Measurements from ENCODE around the gene ZBTB46. TPM values are rescaled to one million over a fixed set of nuclear protein-coding genes. Genes with fewer than 3 reads are reported as not detected.

The ZBTB46 gene
- polyA plus RNA-seq, 1 experiment = 2.0 TPM

GRCh38 chr20:63714858-63715257 is 116.2 kb downstream of the ZBTB46 start:
- Histone ChIP-seq H3K27me3 (ENCODE audit: control insufficient read depth, insufficient read depth, low read length) (no peaks in the 10 kb centered on the region), H3K9me3 (ENCODE audit: control insufficient read depth, insufficient read depth, low read length) (peaks cover 27% of the 10 kb centered on the region), H3K4me3 (ENCODE audit: low read depth, low read length) (no peak overlapping the region), H3K27ac (ENCODE audit: low read depth, low read length) (no peak overlapping the region)
- POLR2A ChIA-PET = no interaction called here
- TF ChIP-seq CTCF (IDR thresholded peaks at IDR 0.05; ENCODE audit: low read depth, low read length) = no peak
- DNase-seq (ENCODE audit: low read depth, low spot score) = no peak
- CTCF ChIA-PET = no interaction called here

GRCh38 chr20:63712191-63712590 is 118.9 kb downstream of the ZBTB46 start:
- POLR2A ChIA-PET = no interaction called here
- Histone ChIP-seq H3K4me3 (ENCODE audit: low read depth, low read length) (no peak overlapping the region), H3K9me3 (ENCODE audit: control insufficient read depth, insufficient read depth, low read length) (peaks cover 18% of the 10 kb centered on the region), H3K27me3 (ENCODE audit: control insufficient read depth, insufficient read depth, low read length) (no peaks in the 10 kb centered on the region), H3K27ac (ENCODE audit: low read depth, low read length) (no peak overlapping the region)
- no peak for TF ChIP-seq CTCF (IDR thresholded peaks at IDR 0.05; ENCODE audit: low read depth, low read length)
- no peak for DNase-seq (ENCODE audit: low read depth, low spot score)
- CTCF ChIA-PET = no interaction called here

GRCh38 chr20:63711085-63711645 is 119.9 kb downstream of the ZBTB46 start:
- Histone ChIP-seq H3K27ac (ENCODE audit: low read depth, low read length) (no peak overlapping the region), H3K4me3 (ENCODE audit: low read depth, low read length) (no peak overlapping the region), H3K9me3 (ENCODE audit: control insufficient read depth, insufficient read depth, low read length) (peaks cover 18% of the 10 kb centered on the region), H3K27me3 (ENCODE audit: control insufficient read depth, insufficient read depth, low read length) (no peaks in the 10 kb centered on the region)
- TF ChIP-seq CTCF (IDR thresholded peaks at IDR 0.05; ENCODE audit: low read depth, low read length) = no peak
- ChIA-PET POLR2A (interaction anchor here (0.7 kb wide), 1 partner anchor 17 kb away, joined by 4 read pairs; no protein-coding TSS in a partner anchor), CTCF (no interaction called here)
- no peak for DNase-seq (ENCODE audit: low read depth, low spot score)

GRCh38 chr20:63709149-63709527 is 121.9 kb downstream of the ZBTB46 start:
- ChIA-PET POLR2A (interaction anchor here (2.3 kb wide), 1 partner anchor 51 kb away, joined by 9 read pairs; the partner anchor contains the start of gene RTEL1), CTCF (no interaction called here)
- H3K27me3 ChIP-seq (ENCODE audit: control insufficient read depth, insufficient read depth, low read length) = no peaks in the 10 kb centered on the region
- H3K27ac ChIP-seq (ENCODE audit: low read depth, low read length) = no peak overlapping the region
- H3K9me3 ChIP-seq (ENCODE audit: control insufficient read depth, insufficient read depth, low read length) = peaks cover 5% of the 10 kb centered on the region
- TF ChIP-seq CTCF (IDR thresholded peaks at IDR 0.05; ENCODE audit: low read depth, low read length) = no peak
- no peak for DNase-seq (ENCODE audit: low read depth, low spot score)
- H3K4me3 ChIP-seq (ENCODE audit: low read depth, low read length) = peak overlapping the region; percentile 81

GRCh38 chr20:63708301-63709148 is 122.5 kb downstream of the ZBTB46 start:
- no peak for DNase-seq (ENCODE audit: low read depth, low spot score)
- Histone ChIP-seq H3K4me3 (ENCODE audit: low read depth, low read length) (peak overlapping the region; percentile 81), H3K9me3 (ENCODE audit: control insufficient read depth, insufficient read depth, low read length) (peaks cover 3% of the 10 kb centered on the region; the same call in 1 of the 2 replicates), H3K27ac (ENCODE audit: low read depth, low read length) (no peak overlapping the region), H3K27me3 (ENCODE audit: control insufficient read depth, insufficient read depth, low read length) (no peaks in the 10 kb centered on the region)
- no peak for TF ChIP-seq CTCF (IDR thresholded peaks at IDR 0.05; ENCODE audit: low read depth, low read length)
- POLR2A ChIA-PET = interaction anchor here (0.6 to 2.3 kb wide), 8 partner anchors 10 to 249 kb away, joined by 3 to 15 read pairs (median 4); partner anchors contain the start of genes LIME1, RTEL1 and TPD52L2
- CTCF ChIA-PET = interaction anchor here (0.5 kb wide), 1 partner anchor 15 kb away, joined by 3 read pairs; no protein-coding TSS in a partner anchor
